SU-DHL-6 (cell line): ENCODE measurements around the gene APOL2.
"Not testable (repeated sequence)": the region's sequence is repeated elsewhere in the genome, so short reads cannot be mapped to it uniquely, and the experiment has no call there.

Source experiments
- H2AFZ ChIP-seq: fragments of 200-600 bp; sonication (generic); 2 replicates; pipeline ENCODE4 v1.6.1; 2014; ENCODE audit warnings: low read depth, mild to moderate bottlenecking, moderate library complexity, mixed read lengths, antibody characterized with exemption, low read length; ENCODE audit not compliant: severe bottlenecking
- H3F3A ChIP-seq: fragments of 200-600 bp; shearing (Covaris generic); 2 replicates; pipeline ENCODE4 v1.6.0; 2016; ENCODE audit warnings: antibody characterized with exemption, mild to moderate bottlenecking; ENCODE audit not compliant: insufficient read depth
- H3K27ac ChIP-seq: fragments of 200-600 bp; sonication (generic); 2 replicates; pipeline ENCODE4 v1.5.1; 2016; ENCODE audit warnings: low read depth, mild to moderate bottlenecking, low read length, moderate library complexity, mixed read lengths
- H3K27me3 ChIP-seq: fragments of 200-600 bp; sonication (generic), shearing (Covaris generic); 2 replicates; pipeline ENCODE4 v1.6.0; 2014; ENCODE audit warnings: mild to moderate bottlenecking, low read length
- H3K36me3 ChIP-seq: fragments of 200-600 bp; sonication (generic); 2 replicates; pipeline ENCODE4 v1.6.1; 2014; ENCODE audit warnings: mild to moderate bottlenecking, low read length, mixed read lengths
- H3K4me2 ChIP-seq: fragments of 300-600, 200-600 bp; shearing (Covaris generic), sonication (generic); 2 replicates; pipeline ENCODE4 v1.6.0; 2014; ENCODE audit warnings: low read length, low read depth, mild to moderate bottlenecking; ENCODE audit not compliant: poor library complexity, severe bottlenecking
- H3K4me3 ChIP-seq: fragments of 200-600 bp; sonication (generic); 2 replicates; pipeline ENCODE4 v1.5.1; 2014; ENCODE audit warnings: antibody characterized with exemption, low read length, mild to moderate bottlenecking, mixed read lengths; ENCODE audit not compliant: insufficient read depth, poor library complexity, severe bottlenecking
- H3K79me2 ChIP-seq: fragments of 200-600 bp; sonication (generic); 2 replicates; pipeline ENCODE4 v1.6.1; 2014; ENCODE audit warnings: mild to moderate bottlenecking, low read length, moderate library complexity; ENCODE audit not compliant: insufficient read depth
- H3K9ac ChIP-seq: fragments of 200-600 bp; sonication (generic); 2 replicates; pipeline ENCODE4 v1.7.0; 2014; ENCODE audit warnings: mild to moderate bottlenecking, low read length
- H3K9me2 ChIP-seq: fragments of 200-600 bp; sonication (generic); replicated peaks from 2 replicates; pipeline ENCODE4 v1.6.1; 2014; ENCODE audit warnings: low read length; ENCODE audit not compliant: insufficient read depth
- H3K9me3 ChIP-seq: fragments of 200-600 bp; sonication (generic); 2 replicates; pipeline ENCODE4 v1.6.1; 2014; ENCODE audit warnings: low read length, mixed read lengths; ENCODE audit not compliant: insufficient read depth
- H4K20me1 ChIP-seq: fragments of 200-600 bp; sonication (generic); 2 replicates; pipeline ENCODE4 v1.6.1; 2014; ENCODE audit warnings: low read depth, mild to moderate bottlenecking, antibody characterized with exemption, low read length, moderate library complexity, mixed read lengths
- EZH2phosphoT487 ChIP-seq: fragments of 200-600 bp; sonication (generic), shearing (Covaris generic); conservative IDR thresholded peaks from 2 replicates; pipeline ENCODE4 v1.6.1; 2018; ENCODE audit warnings: mild to moderate bottlenecking, antibody characterized with exemption, low read length, moderate library complexity, mixed read lengths
- TF ChIP-seq, protein P1 (sequence below): fragments of 200-600 bp; sonication (generic); IDR thresholded peaks from one replicate; pipeline ENCODE4 v1.5.1; 2017; ENCODE audit warnings: antibody characterized with exemption, mild to moderate bottlenecking, low read length, moderate library complexity; ENCODE audit not compliant: insufficient read depth, poor library complexity, severe bottlenecking

Gene APOL2

DNA sequence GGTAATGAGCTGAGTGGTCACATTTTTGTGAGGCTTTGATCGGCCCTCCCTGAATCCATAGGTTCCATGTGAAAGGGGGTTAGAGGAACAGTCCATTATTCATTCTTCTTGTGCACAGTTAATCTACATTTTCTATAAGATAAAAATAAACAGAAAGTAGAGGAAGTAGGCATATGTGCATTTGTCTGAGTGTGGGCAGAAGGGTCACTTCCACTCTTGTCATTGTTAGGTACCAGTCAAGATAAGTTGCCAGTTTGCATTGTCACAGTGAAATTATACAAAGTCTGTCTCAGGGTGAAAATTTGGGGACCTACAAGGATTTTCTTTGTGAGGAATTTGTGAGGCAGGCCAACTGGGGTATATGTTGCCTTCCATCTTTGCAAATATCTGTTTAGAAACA lies 33.1 kb downstream of the APOL2 start:
- H2AFZ ChIP-seq: no peak overlapping the region
- H3K9me3 ChIP-seq: no peaks in the 10 kb centered on the region
- no peak overlapping the region for H3K4me3 ChIP-seq
- H3F3A ChIP-seq: no peaks in the 10 kb centered on the region
- no peaks in the 10 kb centered on the region for H3K9me2 ChIP-seq
- TF ChIP-seq, protein P1, sequence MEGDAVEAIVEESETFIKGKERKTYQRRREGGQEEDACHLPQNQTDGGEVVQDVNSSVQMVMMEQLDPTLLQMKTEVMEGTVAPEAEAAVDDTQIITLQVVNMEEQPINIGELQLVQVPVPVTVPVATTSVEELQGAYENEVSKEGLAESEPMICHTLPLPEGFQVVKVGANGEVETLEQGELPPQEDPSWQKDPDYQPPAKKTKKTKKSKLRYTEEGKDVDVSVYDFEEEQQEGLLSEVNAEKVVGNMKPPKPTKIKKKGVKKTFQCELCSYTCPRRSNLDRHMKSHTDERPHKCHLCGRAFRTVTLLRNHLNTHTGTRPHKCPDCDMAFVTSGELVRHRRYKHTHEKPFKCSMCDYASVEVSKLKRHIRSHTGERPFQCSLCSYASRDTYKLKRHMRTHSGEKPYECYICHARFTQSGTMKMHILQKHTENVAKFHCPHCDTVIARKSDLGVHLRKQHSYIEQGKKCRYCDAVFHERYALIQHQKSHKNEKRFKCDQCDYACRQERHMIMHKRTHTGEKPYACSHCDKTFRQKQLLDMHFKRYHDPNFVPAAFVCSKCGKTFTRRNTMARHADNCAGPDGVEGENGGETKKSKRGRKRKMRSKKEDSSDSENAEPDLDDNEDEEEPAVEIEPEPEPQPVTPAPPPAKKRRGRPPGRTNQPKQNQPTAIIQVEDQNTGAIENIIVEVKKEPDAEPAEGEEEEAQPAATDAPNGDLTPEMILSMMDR: no peak
- no peak for TF ChIP-seq EZH2phosphoT487
- H4K20me1 ChIP-seq: no peaks in the 10 kb centered on the region
- H3K4me2 ChIP-seq: no peak overlapping the region
- no peaks in the 10 kb centered on the region for H3K36me3 ChIP-seq
- H3K79me2 ChIP-seq: no peaks in the 10 kb centered on the region
- H3K27me3 ChIP-seq: no peaks in the 10 kb centered on the region
- H3K9ac ChIP-seq: no peak overlapping the region
- H3K27ac ChIP-seq: no peak overlapping the region

DNA sequence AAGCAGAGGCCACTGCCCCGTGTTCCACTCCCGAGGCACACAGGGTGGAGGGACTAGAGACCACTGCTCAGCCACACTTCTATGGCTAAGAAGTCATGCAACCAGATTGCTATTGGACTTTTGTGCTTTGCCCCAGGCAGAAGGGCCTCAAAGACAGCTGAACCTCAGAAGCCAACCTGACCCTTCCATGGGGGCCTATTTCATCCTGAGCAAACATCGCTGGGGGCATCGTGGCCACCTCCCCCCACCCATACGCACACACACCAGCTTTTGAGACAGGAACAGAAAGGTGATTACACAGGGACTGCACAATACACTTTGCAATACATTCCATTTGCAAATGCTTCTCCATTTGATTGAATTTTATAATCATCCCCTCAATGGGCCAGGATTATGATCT lies 33.8 kb downstream of the APOL2 start:
- H3K36me3 ChIP-seq, H3K9me3 ChIP-seq, H3F3A ChIP-seq, H3K9ac ChIP-seq, H2AFZ ChIP-seq, H4K20me1 ChIP-seq, H3K27ac ChIP-seq, H3K79me2 ChIP-seq, H3K27me3 ChIP-seq, H3K4me3 ChIP-seq, H3K9me2 ChIP-seq, H3K4me2 ChIP-seq: not testable (repeated sequence)

DNA sequence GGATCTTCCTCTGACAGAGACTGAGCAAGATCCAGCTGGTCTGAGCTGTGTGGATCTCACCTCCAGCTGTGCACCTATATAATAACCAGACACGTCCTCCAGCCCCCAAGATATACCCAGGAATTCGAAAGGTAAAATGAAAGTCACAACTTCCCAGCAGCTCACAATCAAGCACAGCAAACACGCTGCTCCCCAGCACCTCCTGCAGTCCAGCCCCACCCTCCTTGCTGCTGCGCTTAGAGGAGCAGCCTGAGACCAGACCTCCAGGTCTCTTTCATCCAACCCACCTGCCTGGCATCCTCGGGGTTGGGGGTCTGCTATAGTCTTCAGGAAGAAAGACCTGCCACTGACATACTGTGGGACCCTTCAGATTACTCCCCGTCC lies 34.7 kb downstream of the APOL2 start:
- no peaks in the 10 kb centered on the region for H3K27me3 ChIP-seq
- H3K9me2 ChIP-seq: no peaks in the 10 kb centered on the region
- no peaks in the 10 kb centered on the region for H3K9me3 ChIP-seq
- no peaks in the 10 kb centered on the region for H3K36me3 ChIP-seq
- H3K27ac ChIP-seq: no peak overlapping the region
- H3F3A ChIP-seq: no peaks in the 10 kb centered on the region
- H3K9ac ChIP-seq: no peak overlapping the region
- no peak overlapping the region for H2AFZ ChIP-seq
- H4K20me1 ChIP-seq: no peaks in the 10 kb centered on the region
- H3K4me2 ChIP-seq: no peak overlapping the region
- H3K4me3 ChIP-seq: no peak overlapping the region
- H3K79me2 ChIP-seq: no peaks in the 10 kb centered on the region
- TF ChIP-seq, protein P1: no peak
- no peak for TF ChIP-seq EZH2phosphoT487

DNA sequence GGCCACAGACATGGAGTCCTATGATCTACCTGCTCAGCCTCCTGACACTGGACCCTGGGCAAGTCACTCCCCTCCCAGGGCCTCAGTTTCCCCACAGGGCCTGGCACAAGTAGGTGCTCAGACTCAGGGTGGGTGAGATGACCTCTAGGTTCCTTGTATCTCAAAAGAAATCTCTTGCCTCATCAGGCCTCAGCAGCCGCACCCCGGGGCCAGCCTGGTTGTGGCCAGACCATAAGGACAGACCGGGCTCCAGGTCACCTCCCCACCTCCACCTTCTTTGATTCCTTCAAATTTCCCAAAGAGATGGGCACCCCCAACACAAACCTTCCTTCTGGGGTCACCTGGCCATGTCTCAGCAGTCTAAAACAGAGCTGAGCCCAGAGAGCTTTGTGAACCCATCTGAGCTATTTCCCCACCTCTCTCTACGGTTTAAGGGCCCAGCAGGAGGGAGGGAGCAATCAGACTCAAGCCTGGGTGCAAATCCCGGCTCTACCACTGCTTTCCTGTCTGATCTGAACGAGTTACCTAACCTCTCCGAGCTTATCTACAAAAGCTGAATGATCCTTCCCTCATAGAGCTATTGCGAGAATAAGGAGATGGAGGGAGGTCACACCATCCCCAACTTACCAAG lies 35.2 kb downstream of the APOL2 start:
- Histone ChIP-seq H3K9me2 (no peaks in the 10 kb centered on the region), H3K27ac (no peak overlapping the region), H4K20me1 (no peaks in the 10 kb centered on the region), H3K4me2 (no peak overlapping the region), H2AFZ (no peak overlapping the region), H3K27me3 (no peaks in the 10 kb centered on the region), H3K9ac (no peak overlapping the region), H3K79me2 (no peaks in the 10 kb centered on the region), H3K36me3 (no peaks in the 10 kb centered on the region), H3K4me3 (no peak overlapping the region), H3F3A (no peaks in the 10 kb centered on the region), H3K9me3 (no peaks in the 10 kb centered on the region)
- no peak for TF ChIP-seq EZH2phosphoT487
- TF ChIP-seq, protein P1: no peak

DNA sequence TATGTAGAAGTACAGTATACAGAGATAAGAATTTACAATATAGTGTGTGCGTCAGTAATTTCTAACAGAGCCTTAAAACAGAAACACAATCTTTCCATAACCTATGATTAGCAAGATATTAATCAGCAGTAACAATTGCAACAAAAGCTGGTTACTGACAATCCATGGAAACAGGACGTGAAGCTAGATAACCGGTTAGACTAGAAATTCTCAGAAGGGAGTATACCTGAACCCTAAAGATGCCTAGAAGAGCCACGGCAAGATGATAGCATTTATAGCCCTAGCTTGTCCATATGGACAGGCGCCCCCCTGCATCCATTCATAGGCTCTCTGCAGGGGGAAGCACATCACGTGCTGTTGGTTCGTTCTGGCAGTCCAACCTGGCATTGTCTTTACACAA lies 35.9 kb downstream of the APOL2 start:
- not testable (repeated sequence) for H3F3A ChIP-seq, H3K9me3 ChIP-seq, H4K20me1 ChIP-seq, H3K4me3 ChIP-seq, H3K4me2 ChIP-seq, H3K36me3 ChIP-seq, H2AFZ ChIP-seq, H3K27me3 ChIP-seq, H3K79me2 ChIP-seq, H3K27ac ChIP-seq, H3K9ac ChIP-seq, H3K9me2 ChIP-seq

DNA sequence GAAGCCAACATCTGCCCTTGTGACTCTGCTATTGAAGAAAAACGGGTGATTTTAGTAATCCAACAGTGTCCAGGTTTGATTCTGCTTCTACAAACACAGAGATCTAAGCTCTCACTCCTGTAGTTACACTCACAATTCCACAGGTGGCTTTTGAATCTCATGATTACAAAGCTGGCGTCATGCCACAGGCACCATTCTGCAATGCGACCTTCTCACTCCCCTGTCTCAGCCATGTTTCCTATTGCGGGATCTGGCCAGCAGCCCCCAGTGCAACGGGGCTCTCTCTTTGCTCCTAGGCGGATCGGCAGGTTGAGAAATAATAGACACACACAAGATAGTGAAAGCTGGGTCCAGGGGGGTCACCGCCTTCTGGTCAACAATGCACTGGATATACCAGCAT lies 36.4 kb downstream of the APOL2 start:
- not testable (repeated sequence) for H4K20me1 ChIP-seq, H3K9me3 ChIP-seq, H3K27ac ChIP-seq, H3K79me2 ChIP-seq, H2AFZ ChIP-seq, H3K36me3 ChIP-seq, H3K4me2 ChIP-seq, H3K9me2 ChIP-seq, H3K27me3 ChIP-seq, H3K9ac ChIP-seq, H3F3A ChIP-seq, H3K4me3 ChIP-seq
